HG03108 (cell line): Measurements from ENCODE around the gene PARP2.

Experiments used
- ATAC-seq: cut with Tn5 transposase; IDR thresholded peaks from one replicate; pipeline ENCODE4 v1.9.1; 2021; ENCODE audit warnings: moderate library complexity; ENCODE audit not compliant: unreplicated experiment

Gene PARP2

DNA sequence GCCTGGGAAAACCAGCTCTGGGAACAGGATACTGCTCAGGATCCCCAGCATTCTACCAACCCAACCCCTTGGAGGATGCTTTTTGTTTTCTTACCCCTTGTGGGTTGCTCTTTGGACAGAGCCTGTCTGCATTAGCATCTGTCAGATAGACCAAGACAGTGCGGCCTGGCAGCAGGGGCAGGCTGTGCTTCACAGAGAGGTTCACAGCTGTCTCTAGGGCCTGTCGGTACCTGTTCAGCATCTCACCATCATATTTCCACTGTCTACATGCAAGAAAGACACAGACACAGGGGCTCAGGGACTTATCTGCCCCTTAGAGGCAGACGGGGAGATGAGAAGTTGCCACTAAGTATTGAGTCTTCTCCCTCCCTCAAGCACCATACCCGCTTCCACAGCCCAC lies 48.1 kb downstream of the PARP2 start:
- ATAC-seq, result no peak

DNA sequence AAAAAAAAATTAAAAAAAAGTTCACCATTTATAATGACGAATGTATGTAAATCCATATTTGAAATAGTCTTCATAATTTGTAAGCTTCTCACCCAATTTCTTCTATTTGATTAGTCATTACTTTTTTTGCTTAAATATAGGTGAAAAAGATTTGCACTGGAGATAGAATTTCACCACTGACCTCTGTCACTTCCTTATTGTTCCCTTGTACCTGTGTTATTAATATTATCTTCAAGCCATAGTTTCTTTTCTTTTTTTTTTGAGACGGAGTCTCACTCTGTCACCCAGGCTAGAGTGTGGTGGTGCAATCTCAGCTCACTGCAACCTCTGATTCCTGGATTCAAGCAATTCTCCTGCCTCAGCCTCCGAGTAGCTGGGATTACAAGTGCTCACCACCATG lies 54.1 kb downstream of the PARP2 start:
- no peak for ATAC-seq

DNA sequence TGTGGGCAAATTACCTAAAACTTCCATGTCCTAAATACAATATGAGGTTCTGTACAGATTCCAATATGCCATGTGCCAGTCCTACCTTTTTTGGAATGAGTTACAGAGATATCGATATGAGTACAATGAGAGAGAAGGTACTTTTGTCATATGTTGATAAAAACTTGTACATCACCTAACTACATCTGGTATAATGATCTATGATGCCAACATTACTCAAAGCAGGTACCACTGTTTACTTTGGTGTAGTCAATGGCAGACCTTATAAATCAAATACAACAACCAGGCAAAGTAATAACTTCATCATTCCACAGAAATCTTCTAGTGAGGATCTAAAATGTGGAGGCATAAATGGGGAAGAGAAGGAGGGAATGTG lies 57.1 kb downstream of the PARP2 start:
- no peak for ATAC-seq

DNA sequence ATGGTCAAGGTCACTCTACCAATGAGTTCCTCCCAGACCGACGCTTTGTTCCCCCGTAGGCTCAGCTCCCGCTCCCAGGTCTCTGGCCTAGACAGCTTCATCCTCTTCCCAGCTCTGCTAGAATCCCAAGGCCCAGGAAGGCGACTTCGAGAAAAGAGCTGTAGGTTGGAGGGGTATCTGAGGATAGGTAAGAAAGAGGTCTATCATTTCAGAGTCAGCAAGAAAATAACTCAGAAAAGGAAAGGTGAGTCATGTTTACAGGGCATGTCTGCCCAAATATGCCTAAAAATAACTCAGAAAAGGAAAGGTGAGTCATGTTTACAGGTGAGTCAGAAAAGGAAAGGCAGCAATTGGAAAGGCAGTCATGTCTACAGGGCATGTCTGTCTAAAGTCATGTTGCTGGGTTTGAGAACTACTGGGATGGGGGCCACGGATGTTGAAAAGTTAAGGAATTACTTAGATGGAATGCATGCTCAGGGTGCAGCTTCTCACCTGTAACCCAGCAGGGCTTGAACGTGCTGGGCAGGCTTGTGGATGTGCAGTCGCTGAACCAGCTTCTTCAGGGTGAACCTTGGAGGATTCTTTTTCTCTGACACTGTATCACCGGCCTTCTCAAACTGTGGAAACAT lies 57.6 kb downstream of the PARP2 start:
- no peak for ATAC-seq

DNA sequence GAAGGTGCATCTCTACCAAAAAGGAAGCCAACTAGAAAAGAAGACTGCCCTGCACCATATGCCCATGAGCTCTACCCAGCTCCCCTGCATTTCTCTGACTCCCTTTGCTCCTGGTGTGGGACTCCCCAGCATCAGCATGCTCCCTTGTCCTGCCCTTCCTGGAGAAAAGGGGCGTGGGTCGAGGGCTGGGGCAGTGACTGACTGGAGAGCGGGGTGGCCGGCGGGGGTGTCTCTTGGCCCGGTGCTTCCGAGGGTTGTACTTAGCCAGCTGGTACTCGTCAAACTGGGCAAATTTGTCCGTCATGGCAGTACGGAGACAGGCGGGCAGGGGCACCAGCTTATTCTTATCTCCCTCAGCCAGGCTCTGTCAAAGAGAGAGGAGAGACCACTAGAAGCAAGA lies 60.1 kb downstream of the PARP2 start:
- no peak for ATAC-seq
